GM12873 (cell line): Measurements from ENCODE around the gene SEPTIN5.
A peak's percentile ranks its signal among the peaks of the same experiment; 100 is the strongest.

Source experiments
- TF ChIP-seq, protein P1 (sequence below): IDR thresholded peaks from 2 replicates; pipeline ENCODE4 v1.5.1; 2012; ENCODE audit warnings: low read depth, mild to moderate bottlenecking, moderate library complexity, low read length, control low read depth; ENCODE audit not compliant: insufficient read depth; ENCODE audit errors: missing control alignments

Gene SEPTIN5

DNA sequence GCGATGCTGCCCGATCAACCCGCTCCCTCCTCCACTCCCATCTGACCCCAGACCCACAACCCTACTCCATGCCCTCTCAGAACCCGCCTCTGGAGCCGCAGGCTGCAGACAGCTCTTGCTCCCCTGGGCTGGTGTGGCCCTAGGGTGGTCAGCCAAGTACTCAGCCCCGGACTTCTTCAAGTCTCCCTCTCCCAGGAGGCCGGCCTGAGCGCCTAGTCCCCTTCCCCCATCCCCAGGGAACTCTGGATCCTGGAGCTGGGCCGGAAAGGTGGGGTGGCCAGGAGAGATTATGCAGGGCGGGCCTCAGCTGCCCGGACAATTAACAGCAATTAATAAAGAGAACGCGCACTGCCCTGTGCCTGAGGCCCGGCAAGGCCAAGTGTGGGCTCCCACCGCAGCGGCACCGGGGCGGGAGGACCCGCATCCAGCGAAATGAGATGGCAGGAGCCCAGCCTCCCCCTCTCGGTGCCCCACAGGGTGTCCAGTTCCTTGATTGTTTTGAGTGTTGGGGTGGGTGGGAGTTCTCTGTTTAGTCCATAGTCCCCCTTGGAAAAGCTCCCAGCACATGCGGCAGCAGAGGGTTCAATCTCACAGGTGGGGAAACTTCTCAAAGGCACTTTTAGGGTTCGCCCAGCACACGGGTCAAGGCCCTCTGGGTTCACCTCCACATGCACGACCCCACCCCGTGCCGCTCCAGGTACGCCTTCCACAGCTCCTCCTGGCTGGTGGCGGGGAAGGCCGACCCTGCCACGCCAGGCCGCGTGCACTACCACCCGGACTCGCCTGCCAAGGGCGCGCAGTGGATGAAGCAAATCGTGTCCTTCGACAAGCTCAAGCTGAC lies 49.4 kb downstream of the SEPTIN5 start:
- TF ChIP-seq, protein P1, sequence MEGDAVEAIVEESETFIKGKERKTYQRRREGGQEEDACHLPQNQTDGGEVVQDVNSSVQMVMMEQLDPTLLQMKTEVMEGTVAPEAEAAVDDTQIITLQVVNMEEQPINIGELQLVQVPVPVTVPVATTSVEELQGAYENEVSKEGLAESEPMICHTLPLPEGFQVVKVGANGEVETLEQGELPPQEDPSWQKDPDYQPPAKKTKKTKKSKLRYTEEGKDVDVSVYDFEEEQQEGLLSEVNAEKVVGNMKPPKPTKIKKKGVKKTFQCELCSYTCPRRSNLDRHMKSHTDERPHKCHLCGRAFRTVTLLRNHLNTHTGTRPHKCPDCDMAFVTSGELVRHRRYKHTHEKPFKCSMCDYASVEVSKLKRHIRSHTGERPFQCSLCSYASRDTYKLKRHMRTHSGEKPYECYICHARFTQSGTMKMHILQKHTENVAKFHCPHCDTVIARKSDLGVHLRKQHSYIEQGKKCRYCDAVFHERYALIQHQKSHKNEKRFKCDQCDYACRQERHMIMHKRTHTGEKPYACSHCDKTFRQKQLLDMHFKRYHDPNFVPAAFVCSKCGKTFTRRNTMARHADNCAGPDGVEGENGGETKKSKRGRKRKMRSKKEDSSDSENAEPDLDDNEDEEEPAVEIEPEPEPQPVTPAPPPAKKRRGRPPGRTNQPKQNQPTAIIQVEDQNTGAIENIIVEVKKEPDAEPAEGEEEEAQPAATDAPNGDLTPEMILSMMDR, result no peak

DNA sequence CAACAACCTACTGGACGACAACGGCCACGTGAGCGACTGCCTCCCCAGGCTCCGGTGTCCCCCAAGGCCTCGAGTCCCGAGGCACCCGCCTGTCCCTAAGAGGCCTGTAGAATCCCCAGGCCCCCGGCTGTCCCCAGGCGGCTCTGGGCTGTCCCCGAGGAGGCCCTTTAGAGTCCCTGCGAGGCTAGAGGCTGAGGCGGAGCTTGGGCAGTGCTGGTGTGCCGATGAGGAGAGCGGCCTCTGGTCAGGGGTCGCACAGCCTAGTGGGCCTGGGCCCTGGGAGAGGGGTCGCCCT lies 49.9 kb downstream of the SEPTIN5 start:
- TF ChIP-seq, protein P1, result no peak

DNA sequence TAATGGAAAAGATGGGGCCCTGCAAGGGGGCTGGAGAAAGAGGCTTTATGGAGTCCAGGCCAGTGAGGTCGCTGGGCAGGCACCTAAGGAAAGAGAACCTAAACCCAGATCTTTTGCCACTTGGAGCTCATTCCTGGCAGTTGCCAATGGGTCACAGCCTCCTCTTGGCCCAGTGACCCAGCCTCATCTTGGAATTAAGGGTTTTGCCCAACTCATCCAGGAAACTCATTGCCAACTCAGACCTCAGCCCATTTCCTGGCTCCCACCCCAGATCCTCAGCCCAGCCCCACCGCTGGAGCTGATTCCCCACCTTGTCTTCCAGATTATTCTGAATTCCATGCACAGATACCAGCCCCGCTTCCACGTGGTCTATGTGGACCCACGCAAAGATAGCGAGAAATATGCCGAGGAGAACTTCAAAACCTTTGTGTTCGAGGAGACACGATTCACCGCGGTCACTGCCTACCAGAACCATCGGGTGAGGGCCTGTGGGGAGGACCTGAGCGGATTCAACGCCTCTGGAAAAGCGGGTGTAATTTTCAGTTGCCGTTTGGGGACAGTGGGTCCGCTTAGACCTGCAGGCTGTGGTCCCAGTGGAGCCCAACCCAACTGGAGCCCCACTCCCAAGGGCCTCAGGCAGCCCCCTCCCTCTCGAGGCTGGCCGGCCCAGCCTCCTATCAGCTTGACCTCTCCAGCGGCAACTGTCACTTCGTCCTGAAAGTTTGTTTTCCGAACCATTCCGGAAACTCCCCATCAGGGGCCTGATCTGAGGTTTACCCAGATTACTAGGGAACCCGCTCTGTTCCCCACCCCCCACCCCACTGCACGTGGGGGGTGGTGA lies 50.6 kb downstream of the SEPTIN5 start:
- TF ChIP-seq, protein P1, result no peak

DNA sequence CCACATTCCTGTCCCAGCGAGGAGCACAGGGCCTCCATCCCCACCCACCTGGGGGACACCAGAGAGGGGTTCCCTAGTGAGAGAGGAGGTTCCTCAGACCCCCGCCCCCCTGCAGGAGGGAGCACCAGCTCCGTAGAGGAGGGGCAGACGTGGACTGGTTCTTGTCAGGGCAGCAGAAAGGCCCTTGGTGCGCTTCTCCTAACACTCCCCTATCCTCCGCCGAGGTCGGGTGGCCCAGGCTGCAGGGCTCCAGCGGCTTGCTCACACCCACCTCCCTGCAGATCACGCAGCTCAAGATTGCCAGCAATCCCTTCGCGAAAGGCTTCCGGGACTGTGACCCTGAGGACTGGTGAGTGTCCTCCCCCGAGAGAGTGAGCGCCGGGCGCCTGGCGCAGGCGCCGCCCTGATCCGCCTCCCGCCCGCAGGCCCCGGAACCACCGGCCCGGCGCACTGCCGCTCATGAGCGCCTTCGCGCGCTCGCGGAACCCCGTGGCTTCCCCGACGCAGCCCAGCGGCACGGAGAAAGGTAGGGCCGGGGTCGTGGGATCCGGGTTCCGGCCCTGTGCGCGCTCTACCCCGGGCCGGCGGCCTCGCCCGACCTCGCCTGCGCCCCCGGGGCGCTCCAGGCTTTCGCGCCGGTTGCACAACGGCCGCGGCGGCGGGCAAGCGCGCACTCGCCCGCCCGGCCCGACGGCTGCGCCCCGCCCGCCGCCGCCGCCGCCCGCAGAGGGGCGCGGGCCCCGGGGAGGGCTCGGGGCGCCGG lies 51.4 kb downstream of the SEPTIN5 start:
- TF ChIP-seq, protein P1, result no peak

DNA sequence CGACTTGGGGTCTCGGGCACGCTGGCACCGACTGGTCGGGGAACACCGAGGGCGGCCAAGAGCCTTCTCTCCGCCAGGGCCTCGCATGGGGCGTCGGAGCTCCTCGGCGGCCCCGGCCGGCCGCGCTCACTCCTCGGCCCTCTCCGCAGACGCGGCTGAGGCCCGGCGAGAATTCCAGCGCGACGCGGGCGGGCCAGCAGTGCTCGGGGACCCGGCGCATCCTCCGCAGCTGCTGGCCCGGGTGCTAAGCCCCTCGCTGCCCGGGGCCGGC lies 51.9 kb downstream of the SEPTIN5 start:
- TF ChIP-seq, protein P1, result no peak

DNA sequence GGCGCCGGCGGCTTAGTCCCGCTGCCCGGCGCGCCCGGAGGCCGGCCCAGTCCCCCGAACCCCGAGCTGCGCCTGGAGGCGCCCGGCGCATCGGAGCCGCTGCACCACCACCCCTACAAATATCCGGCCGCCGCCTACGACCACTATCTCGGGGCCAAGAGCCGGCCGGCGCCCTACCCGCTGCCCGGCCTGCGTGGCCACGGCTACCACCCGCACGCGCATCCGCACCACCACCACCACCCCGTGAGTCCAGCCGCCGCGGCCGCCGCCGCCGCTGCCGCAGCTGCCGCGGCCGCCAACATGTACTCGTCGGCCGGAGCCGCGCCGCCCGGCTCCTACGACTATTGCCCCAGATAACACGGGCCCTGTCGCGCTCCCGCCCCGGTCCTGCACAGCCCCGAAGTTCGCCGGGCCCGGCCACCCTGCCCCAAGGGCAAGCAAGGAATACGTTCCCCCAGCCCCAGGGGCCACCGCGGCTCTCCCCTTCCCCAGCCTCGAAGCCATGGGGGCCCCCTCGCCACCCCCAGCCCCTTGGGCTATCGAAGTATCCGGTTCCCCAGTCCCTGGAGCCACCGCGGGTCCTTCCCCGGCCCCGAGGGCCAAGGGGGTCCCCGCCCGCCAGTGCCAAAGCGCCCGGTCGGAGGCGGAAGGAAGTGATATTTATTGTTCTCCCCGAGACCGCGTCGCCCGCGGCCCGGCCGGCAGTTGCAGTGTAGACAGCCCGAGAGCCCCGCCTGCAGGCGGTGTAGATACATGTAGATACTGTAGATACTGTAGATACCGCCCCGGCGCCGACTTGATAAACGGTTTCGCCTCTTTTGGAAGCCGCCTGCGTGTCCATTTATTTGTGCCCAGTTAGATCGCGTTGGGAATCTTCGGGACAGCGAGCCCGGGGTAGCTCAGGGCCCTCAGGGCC lies 52.5 kb downstream of the SEPTIN5 start:
- TF ChIP-seq, protein P1, result peak; percentile 38
